HL-60/S4 (cell line): ENCODE data around the gene HLA-DOB.
"Not testable (repeated sequence)": the region's sequence is repeated elsewhere in the genome, so short reads cannot be mapped to it uniquely, and the experiment has no call there.

ENCODE experiments used
- in situ Hi-C: fragments of 300-500 bp; cut with MboI; formaldehyde crosslinking; loops from 2 replicates; pipeline ENCODE4 v1.14.3; 2022; ENCODE audit warnings: low sequenced_read_pairs

Gene HLA-DOB

DNA sequence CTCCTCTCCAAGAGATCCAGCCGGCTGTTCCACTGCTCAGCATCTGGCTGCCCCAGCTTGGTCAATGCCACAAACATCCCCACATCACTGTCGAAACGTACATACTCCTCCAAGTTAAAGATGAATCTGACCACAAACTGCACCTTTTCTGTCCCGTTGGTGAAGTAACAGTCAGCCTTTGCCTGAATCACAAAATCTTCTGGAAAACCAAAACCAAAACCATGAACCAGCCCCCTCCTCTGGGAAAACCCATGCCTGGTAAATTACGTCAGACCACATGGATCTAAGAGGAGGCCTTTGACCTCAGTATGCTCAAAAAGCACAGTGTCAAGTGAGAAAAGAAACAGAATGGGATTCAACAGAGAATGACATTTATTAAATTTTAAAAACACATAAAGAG is 1.7 kb downstream of the HLA-DOB start:
- in situ Hi-C loops: no loop called here

DNA sequence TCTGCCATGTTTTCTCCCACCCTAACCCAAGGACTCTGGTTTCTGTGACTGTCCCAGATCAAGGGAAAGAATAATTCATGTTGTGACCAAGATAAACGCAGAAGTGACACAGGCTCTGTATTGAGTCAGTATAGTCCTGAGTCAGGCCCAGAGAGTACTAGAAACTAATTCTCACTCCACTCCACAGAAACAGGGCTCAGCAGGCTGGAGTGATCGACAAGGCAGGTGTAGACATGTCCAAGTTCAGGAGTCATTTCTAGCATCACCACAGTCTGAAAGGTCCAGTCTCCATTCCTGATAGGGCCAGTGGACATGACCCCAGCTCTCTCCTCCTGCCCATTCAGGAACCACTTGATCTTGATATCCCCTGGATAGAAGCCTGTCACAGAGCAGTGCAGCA is 2.7 kb downstream of the HLA-DOB start:
- in situ Hi-C loops: no loop called here

DNA sequence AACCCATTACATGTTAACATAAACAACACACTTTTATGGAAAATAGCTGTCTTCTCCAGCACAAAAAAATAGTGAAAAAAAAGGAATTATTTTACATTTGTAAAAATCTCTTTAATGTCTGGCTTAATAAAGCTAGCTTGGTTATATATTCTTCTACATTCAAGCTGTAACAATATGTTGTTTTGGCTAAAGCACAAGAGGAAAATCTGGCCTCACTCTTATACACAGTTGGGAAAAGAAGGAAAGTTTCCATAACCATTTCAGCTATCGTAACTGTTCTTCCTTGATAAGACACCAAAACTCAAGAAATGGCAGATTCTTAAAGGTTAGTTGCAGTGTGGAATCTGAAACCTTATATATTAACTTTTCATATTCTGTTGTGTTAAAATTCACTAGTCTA is 7.6 kb downstream of the HLA-DOB start:
- in situ Hi-C loops: no loop called here

DNA sequence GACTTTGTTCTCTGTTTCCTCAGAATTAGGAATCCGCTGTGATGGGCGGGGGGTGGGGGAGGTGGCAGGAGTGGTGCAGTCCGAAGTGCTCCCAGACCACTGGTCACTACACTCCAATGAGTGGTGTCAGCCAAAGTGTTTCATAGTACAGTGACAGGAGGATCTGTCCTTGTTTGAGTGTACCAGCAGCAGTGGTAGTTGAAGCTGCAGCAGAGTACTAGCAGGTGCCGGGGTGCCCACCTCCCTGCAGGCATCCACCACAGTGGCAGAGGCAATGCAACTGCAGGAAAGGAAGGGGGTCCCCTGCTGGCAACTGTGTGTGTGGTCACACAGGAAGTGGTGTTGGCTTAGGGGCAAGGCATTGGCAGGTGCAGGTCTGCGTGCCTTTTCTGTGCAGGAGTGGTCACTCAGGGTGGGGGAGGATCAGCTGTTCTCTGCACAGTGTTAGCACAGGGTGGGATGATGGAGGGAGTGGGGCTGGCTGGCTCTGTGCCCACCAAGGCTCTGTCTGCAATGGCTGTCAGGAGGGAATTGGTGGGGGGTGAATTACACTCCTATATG is 9.7 kb downstream of the HLA-DOB start:
- in situ Hi-C loops: no loop called here

DNA sequence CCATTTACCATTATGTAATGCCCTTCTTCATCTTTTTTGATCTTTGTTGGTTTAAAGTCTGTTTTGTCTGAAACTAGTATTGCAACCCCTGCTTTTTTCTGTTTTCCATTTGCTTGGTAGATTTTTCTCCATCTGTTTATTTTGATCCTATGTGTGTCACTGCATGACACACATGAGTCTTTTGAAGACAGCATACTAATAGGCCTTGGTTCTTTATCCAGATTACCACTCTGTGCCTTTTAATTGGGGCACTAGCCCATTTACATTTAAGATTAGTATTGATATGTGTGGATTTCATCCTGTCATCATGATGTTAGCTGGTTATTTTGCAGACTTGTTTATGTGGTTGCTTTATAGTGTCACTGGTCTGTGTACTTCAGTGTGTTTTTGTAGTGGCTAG is 11.4 kb downstream of the HLA-DOB start:
- in situ Hi-C loops: not testable (repeated sequence)

DNA sequence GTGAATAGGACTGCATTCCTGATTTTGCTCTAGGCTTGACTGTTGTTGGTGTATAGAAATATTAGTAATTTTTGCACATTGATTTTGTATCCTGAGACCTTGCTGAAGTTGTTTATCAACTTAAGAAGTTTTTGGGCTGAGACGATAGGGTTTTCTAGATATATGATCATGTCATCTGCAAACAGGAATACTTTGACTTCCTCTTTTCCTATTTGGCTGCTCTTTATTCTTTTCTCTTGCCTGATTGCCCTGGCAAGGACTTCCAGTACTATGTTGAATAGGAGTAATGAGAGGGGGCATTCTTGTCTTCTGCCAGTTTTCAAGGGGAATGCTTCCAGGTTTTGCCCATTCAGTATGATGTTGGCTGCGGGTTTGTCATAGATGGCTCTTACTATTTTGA is 13.4 kb downstream of the HLA-DOB start:
- in situ Hi-C loops: no loop called here

DNA sequence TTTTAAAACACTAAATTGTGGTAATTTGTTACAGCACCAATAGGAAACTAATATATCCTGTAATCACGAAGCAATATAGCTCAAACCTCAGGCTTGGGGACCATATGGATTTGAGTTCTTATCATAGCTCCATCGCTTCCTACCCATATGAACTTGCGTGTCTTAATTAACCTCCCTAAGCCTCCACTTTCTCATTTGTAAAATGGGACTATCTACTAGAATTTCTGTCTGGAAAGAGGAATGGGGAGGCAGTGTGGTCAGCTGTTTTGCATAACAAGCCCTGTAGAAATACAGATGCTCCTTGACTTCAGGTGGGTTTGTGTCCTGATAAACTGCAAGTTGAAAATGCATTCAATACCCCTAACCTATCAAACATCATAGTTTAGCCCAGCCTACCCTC is 17.1 kb downstream of the HLA-DOB start:
- in situ Hi-C loops: loop anchor here (10.0 to 25.0 kb wide), 2 partner anchors 375 to 712 kb away; no protein-coding TSS in a partner anchor

DNA sequence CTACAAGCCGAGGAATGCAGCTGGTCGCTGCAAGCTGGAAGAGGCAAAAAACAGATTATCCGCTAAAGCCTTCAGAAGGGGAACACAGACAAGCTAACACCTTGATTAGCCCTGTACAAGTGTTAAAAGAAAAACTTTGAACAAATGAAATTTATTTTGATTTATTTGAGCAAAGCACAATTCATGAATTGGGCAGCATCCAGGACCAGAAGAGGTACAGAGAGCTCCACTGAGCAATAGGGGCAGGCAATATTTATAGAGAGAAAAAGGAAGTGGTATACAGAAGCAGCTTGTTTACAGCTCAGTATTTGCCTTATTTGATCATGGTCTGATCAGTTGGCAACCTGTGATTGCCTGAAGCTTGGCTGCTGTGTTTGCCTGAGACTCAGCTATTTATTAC is 17.6 kb downstream of the HLA-DOB start:
- in situ Hi-C loops: loop anchor here (10.0 to 25.0 kb wide), 2 partner anchors 374 to 712 kb away; no protein-coding TSS in a partner anchor

DNA sequence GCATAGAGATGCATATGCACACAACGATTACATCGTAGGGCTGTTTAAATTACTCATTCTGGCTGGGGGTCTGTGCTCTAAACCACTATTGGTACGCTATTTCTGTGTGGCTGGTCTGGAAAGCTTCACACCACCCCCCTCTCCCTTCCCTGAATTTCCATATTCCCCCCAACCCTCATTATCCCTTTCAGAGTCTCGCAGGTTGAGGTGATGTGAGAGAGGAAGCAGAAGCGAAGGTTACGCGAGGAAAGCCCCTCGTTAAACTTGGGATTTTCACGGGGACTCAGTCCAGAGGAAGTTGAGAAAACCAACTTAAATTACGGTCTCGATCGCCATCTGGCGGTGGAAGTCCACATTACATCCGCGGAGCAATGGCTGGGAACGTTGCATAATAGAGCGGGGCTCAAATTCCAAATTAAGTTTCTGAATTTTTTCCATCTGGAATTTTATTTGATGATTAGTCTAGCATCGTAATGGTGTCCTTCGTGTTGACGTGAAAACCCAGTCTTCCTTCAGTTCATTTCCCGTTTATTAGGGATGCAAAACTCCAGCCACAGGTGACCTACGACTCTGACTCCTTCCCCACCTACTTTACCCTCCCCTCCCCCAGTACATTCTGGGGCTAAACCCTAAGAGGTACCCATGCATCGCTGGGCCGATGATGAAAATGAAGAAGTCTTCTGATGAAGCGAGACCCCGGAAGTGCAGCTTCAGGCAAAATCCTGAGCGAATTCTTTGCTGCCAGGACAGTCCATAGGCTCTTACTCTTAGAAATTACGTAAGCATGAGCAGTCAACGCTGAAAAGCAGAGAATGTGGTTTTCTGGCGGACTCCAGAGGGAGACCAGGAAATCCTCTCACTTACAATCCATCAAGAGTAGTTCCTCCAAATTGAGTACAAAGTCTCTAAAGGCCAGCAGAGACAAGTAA is 19.7 kb downstream of the HLA-DOB start:
- in situ Hi-C loops: loop anchor here (10.0 to 25.0 kb wide), 2 partner anchors 372 to 710 kb away; no protein-coding TSS in a partner anchor

DNA sequence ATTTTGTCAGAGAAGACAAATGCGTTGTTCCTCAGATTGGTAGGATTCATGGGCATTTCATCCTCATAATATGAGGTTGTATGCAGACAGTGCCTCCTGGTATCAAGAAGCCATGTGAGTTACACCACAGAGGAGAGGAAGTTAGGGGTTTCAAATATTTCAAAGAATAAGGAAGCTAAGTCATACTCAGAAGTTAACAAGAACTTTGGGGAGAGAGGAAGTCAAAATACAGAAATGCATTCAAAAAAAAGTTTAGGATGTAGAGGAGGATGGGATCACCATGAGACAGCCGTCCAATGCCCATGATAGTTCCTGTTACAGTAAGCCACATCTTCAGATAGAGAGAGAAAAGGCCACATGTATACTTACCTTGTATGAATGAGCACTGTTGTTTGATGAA is 22.3 kb downstream of the HLA-DOB start:
- in situ Hi-C loops: loop anchor here (10.0 to 25.0 kb wide), 2 partner anchors 370 to 707 kb away; no protein-coding TSS in a partner anchor

DNA sequence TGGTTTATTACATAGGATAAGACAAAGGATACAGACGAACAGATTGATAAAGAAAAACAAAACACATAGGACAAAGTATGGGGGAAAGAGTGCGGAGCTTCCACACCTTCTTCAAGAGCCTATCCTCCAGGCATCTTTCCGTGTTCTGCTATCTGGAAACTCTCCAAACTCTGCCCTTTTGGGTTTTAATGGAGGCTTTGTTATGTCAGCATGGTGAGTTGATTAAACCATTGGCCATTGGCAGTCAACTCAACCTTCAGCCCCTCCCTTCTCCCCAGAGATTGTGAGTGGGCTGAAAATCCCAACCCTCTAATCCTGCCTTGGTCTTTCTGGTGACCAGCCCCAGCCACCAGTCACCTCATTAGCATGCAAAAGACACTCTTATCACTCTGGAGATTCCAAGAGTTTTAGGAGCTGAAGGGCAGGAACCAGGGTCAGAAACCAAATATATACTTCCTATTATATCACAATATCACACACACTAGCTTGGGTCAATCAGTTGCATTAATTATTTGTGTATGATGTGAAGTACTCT is 23.8 kb downstream of the HLA-DOB start:
- in situ Hi-C loops: loop anchor here (10.0 to 25.0 kb wide), 2 partner anchors 368 to 706 kb away; no protein-coding TSS in a partner anchor

DNA sequence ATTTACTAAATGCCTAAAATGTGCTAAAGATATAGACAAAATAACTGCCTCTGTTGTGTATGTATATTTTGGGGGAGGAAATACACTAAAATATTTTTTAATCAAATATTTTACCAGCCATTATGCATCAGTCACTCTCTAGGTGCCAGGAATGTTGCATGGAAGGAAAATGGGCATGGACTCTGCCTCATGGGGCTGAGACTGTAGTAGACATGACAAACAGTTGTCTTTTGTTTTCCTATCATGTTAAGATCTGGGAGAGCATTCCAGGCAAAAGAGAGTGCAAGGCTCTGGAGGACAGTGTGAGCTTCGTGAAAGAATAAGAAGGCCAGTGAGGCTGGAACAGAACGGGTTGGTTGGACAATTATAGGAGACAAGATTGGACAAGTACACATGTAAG is 26.5 kb downstream of the HLA-DOB start:
- in situ Hi-C loops: loop anchor here (10.0 to 25.0 kb wide), 2 partner anchors 366 to 703 kb away; no protein-coding TSS in a partner anchor

DNA sequence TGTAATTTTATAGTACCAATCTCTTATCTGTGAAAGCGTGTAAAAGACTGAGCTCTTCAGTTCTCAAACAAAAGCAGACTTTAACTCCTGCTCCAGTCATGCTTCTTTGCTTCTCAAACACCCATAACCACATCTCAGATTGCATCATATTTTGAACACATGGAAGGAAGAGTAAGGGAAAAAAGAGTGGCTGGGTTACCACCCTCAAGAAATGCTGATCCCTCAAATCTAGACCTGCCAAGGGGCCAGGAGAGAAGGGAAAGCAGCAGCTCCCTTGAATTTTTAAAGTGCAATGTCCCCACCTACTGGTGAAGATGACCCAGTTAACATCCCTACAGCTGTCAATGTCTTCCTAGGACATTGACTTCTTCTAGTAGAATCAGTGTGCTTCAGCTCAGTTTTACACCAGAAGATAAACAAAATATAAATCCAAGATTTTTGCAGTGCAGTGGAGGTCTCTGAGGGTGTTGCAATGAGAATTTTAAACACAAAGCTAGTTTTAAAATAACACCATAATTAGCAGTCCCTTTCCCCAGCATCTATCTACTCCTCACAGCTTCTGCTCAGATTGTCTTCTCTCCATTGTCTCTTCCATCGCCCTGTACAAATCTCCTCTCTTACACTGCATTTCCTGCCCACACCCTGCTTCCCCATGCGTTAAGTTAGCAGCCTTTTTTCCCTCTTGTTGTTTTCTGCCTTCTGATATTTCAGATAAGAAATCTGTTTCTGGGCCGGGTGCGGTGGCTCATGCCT is 30.8 kb downstream of the HLA-DOB start:
- in situ Hi-C loops: loop anchor here (25.0 kb wide), 1 partner anchor 699 kb away; no protein-coding TSS in a partner anchor

DNA sequence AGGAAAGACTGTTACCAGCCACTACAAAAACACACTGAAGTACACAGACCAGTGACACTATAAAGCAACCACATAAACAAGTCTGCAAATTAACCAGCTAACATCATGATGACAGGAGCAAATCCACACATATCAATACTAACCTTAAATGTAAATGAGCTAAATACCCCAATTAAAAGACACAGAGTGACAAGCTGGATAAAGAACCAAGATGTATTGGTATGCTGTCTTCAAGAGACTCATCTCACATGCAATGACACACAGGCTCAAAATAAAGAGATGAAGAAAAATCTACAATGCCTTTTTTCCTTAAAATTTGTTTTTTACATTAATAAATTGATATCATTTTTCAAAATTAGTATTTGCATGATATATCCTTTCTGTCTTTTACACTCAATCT is 33.9 kb downstream of the HLA-DOB start:
- in situ Hi-C loops: loop anchor here (25.0 kb wide), 1 partner anchor 696 kb away; no protein-coding TSS in a partner anchor

DNA sequence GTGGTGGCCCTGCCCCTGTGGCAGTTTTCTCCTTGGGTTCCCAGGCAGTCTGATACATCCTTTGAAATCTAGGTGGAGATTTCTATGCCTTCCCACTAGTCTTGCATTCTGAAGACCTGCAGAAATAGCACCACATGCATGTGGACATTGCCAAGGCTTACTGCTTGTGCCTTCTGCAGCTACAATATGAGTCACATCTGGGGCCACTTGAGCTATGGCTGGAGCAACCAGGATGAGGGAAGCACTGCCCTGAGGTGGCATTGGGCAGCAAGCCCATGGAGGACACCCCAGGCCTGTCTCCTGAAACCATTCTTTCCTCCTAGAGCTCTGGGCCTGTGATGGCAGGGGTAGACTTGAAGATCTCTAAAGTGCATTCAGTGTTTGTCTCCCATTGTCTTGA is 37.8 kb downstream of the HLA-DOB start:
- in situ Hi-C loops: loop anchor here (25.0 kb wide), 1 partner anchor 692 kb away; no protein-coding TSS in a partner anchor

DNA sequence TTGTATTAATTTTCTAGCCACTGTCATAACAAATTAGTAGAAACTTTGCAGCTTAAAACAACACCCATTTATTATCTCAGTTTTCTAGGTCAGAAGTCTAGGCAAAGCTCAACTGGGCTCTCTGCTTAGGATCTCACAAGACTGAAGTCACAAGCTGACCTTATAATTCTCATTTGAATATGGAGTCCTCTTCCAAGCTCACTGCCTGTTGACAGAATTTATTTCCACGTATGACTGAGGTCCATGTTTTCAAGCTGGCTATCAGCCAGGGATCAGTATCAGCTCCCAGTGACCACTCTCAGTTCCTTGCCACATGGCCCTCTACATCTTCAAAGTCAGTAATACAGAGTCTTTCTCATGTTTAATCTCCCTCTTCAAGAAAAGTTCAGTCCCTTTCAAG is 41.7 kb downstream of the HLA-DOB start:
- in situ Hi-C loops: loop anchor here (25.0 kb wide), 1 partner anchor 688 kb away; no protein-coding TSS in a partner anchor

DNA sequence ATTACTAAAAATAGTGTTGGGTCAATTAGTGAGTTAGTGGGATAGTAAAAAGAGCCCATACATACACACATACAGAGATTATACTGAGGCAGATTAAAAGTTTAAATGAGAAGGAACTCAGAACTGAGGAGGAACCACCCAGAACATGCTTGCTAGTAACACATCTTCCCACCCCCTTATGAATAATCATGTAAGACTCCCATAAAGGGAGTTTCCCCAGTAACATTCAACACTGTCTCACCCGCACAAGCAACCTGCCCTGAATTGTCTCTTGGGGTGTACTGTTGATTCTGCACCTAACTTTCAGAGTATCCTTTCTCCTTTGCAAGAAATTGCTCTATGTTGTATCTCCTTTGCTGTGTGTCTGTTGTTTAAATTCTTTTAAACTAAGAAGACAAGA is 42.4 kb downstream of the HLA-DOB start:
- in situ Hi-C loops: no loop called here

DNA sequence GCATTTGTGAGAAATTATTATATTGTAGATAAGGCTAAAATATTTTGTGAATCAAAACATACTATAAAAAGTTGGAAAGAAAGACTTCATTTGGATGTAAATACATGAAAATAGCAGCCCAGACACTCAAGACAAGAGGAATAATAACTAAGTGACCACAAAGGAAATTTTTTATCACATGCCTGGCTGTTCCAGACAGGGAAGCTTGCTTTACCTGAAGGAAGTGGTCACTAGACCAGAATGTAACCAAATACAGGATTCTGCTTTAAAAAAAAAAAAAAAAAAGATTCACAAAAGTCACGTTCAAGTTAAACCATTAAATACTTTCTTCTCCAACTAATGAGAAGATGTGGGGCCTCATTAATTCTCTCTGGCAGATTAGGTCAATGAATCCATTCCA is 44.1 kb downstream of the HLA-DOB start:
- in situ Hi-C loops: no loop called here

DNA sequence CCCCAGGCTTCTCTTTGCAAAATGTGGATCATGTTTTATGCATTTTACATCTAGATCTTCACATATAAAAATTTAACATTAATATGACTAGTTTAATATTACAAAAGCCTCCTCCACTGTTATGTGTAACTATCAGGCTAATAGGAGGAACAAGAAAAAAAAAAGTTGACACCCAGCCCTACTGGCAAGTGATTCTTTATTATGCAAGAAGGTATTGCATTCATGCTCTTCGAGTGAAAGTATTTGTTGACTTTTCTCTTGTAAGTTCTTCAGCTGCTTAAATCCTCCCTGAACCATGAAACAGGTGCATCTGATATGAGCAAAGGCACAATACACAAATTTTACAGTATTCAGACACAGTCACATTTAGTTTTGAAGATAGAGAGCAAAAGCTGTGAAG is 52.8 kb downstream of the HLA-DOB start:
- in situ Hi-C loops: loop anchor here (5.0 kb wide), 1 partner anchor 102 kb away; no protein-coding TSS in a partner anchor

DNA sequence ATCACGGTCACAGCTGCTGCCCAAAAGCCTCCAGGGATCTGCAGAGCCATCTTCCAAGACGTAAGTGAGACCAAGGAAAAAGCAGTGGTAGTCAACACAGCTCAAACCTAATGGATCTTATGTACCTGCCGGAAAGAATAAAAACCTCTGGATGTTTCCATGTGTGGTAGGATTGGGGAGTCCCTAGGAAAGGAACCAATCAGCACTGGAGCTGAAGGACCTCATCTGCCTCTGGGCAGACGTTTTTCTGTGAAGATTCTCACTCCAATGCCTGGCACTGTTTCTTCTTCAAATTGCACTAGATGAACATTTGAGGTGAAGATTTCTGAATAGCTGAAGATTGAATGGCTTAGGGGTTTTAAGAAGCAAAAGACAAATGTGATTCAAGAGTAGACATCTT is 53.4 kb downstream of the HLA-DOB start, which contains the start of gene HLA-DQB2:
Gene HLA-DQB2, minus strand, starts transcription at position 112 of the 400 bp plus-strand sequence. Its CDS starts 62 bp downstream, at position 50.
- in situ Hi-C loops: loop anchor here (5.0 kb wide), 1 partner anchor 101 kb away; no protein-coding TSS in a partner anchor
